Medulla oblongata (tissue), 1 donor: ENCODE measurements around the gene TPPP2.

Source experiments
- DNase-seq: peaks from one replicate; pipeline ENCODE4 v3.0.0-alpha.2; 2015; ENCODE audit errors: extremely low spot score

TPPP2 gene

GRCh38 chr14:21016413-21017190, 13.4 kb upstream of the TPPP2 start:
- DNase-seq, result no peak

GRCh38 chr14:21017528-21018245, 12.3 kb upstream of the TPPP2 start:
- DNase-seq, result no peak

DNA sequence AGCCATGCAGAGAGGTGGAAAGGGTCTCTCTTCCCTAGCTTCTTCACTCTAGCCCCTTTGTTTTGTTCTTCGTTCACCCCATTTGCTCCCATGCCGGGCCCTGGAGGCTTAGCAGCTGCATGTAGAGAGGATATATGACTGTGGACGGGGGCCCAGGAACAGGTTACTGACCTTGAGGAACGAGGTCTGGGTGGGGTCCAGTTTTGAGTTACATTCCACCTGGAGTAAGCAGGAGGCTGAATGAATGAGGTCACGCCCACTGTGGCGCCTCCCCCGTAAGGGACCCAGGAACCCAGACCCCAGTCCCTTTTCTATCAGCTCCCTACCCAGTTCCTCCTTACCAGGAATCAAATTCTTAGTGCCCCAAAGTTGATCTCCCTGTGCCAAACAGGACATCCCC, 11.7 kb upstream of the TPPP2 start:
- no peak for DNase-seq

DNA sequence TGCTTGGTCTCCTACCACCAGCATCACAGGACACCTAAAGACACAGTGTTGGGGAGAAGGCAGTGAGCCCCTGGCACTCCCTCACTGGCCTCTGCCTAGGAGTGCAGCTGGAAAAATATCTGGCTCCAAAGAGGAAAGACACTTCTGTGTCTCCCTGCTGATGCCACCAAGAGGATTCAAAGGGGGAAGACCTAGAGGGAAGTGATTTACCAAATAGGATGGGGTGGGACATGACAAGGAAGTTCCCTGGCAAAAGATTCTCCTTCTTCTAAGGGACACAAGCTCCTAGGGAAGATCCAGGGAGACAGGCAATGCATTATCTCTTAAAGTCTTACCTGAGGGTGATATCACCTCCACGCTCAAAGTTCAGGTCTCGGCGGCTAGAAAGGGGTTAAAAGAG, 11.2 kb upstream of the TPPP2 start:
- no peak for DNase-seq

- DNase-seq, result no peak
These were observed 10.7 kb upstream of the TPPP2 start for GRCh38 chr14:21019366-21019765.

- DNase-seq, result no peak
These were observed 9.0 kb upstream of the TPPP2 start for GRCh38 chr14:21020977-21021545.

DNA sequence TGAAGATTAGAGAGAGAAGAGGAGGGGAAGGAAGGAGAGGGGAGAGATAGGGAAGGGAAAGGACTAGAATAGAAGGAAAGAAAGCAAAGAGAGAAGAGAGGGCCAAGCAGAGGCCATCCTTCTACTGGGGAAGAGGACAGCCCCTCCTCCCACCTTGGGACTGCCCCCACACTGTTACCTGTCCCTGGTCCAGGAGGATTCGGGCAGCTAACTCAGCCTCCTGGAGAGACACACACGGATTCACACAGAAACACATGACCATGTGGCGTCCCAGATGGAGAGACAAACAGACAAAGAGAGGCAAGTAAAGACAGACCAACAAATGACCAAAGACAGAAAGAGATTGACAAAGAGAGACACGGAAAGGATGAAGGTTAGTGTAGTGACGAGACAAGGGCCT, 7.3 kb upstream of the TPPP2 start:
- no peak for DNase-seq

GRCh38 chr14:21023174-21023573, 6.8 kb upstream of the TPPP2 start:
- peak; percentile 71 for DNase-seq

- peak; percentile 35 for DNase-seq
These were observed 6.0 kb upstream of the TPPP2 start for GRCh38 chr14:21023817-21024584.

- peak; percentile 75 for DNase-seq
These were observed 5.2 kb upstream of the TPPP2 start, which contains the start of gene NDRG2 for GRCh38 chr14:21024585-21025370. TSS of gene NDRG2 (minus strand) at chr14:21025061. CDS start at chr14:21023315, 1,746 bp downstream.

DNA sequence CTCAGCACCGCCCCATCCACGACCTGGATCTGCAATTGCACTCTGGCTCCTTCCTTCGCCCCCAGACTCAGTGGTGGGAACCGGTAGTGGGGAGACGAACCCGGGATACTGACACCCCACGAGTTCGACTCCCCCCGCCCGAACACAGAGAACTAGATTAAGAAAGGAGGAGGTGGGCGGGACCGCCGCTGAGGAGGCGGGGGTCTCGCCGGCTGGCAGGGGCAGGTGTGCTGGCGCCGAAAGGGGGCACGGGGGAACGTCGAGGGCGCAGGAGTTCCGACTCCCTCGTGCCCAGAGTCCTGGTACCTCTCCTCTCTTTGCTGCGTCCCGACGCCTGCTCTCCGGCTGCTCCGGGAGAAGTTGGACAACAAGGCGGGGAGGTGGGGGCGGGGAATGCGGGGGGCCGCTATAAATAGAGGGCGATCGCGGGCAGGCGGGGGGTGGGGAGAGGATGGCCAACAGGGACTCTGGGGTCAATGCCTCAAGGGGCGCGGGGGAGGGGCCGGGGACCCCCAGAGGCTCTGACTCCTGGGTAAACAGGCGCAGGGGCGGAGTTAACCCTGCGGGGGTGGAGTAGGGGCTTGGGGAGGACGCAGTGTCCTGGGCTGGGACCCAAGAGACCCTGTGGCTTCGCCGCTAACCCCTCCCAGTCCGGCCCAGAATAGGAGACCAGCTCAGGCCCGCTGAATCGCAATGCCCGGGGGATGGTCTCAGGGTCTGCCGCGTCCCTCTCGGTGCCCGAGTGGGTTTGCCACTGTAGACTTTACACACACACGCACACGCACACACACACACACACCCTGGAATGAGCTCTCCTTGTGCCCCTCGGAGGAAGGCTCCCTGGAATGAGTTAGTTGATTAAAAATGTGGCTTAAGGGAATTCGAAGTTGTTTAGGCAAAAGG, 4.4 kb upstream of the TPPP2 start:
- DNase-seq, result peak; percentile 80

- peak; percentile 95 for DNase-seq
These were observed 3.6 kb upstream of the TPPP2 start for GRCh38 chr14:21026274-21026987.

- no peak for DNase-seq
These were observed 3.1 kb upstream of the TPPP2 start for GRCh38 chr14:21026988-21027315.

DNA sequence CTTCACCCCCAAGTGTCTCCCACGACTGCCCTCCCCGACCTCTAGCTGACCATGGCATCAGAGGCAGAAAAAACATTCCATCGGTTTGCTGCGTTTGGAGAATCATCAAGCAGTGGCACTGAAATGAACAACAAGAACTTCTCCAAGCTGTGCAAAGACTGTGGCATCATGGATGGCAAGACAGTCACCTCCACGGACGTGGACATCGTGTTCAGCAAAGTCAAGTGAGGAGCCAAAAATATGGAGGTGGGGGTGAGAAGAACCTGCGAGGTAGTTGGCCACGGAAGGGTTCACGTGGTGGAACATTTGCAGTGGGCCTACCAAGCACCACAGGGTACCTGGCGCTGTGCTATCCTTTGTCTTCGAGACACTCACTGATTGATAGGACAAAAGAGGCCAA, 514 bp downstream of the TPPP2 start:
- no peak for DNase-seq

- DNase-seq, result peak; percentile 54
These were observed 2.5 kb downstream of the TPPP2 start for GRCh38 chr14:21032326-21033132.

DNA sequence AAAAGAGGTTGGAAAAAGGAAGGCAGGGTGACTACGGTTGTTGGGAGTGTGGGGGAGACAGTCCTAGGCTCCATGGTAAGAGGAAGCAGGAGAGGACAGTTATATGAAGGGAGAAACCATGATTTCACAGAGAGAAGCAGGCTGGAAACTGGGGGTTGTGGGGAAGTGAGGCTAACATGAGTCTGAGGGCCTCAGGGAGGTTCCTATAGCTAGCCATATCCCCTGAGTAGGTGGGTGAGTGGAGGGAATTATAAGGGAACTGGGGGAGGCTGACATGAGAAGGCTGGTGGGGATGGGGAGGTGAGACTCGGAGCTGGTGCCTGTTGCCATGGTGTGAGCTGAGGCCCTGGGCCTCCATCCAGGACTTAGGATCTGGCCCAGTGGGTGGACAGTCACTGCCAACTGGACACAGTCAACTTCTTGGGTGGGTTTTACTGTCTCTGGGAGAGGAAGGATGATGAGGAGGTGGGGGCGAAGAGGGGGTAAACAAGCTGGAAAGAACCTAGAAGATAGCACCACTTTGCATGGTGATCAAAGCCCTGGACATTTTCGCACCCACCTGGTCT, 3.2 kb downstream of the TPPP2 start:
- DNase-seq, result peak; percentile 46

- no peak for DNase-seq
These were observed 4.7 kb downstream of the TPPP2 start, which contains the start of gene RNASE13 for GRCh38 chr14:21034707-21035106. TSS of gene RNASE13 (minus strand) at chr14:21034807. CDS start at chr14:21034288, 519 bp downstream.

- DNase-seq, result peak; percentile 47
These were observed 6.7 kb downstream of the TPPP2 start for GRCh38 chr14:21036751-21037150.
